Measurements from ENCODE around the gene FPR2.

GRCh38 chr19:51780270-51780669, 19.3 kb downstream of the FPR2 start:
- TF ChIP-seq, protein P1, sequence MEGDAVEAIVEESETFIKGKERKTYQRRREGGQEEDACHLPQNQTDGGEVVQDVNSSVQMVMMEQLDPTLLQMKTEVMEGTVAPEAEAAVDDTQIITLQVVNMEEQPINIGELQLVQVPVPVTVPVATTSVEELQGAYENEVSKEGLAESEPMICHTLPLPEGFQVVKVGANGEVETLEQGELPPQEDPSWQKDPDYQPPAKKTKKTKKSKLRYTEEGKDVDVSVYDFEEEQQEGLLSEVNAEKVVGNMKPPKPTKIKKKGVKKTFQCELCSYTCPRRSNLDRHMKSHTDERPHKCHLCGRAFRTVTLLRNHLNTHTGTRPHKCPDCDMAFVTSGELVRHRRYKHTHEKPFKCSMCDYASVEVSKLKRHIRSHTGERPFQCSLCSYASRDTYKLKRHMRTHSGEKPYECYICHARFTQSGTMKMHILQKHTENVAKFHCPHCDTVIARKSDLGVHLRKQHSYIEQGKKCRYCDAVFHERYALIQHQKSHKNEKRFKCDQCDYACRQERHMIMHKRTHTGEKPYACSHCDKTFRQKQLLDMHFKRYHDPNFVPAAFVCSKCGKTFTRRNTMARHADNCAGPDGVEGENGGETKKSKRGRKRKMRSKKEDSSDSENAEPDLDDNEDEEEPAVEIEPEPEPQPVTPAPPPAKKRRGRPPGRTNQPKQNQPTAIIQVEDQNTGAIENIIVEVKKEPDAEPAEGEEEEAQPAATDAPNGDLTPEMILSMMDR (conservative IDR thresholded peaks at IDR 0.05) = no peak
- TF ChIP-seq ZFX (IDR thresholded peaks at IDR 0.05) = no peak

All from C4-2B (cell line).